SK-N-SH (cell line): ENCODE measurements around the gene NPC1. TPM values are rescaled to one million over a fixed set of nuclear protein-coding genes. Genes with fewer than 3 reads are reported as not detected.

Experiments used
- CTCF ChIA-PET: fragments of 300-600, 350-600 bp; formaldehyde crosslinking; extraction: SDS; loops from one replicate; lab custom pipeline; 2021; lab: Yijun Ruan, JAX
- POLR2A ChIA-PET: fragments of 350-600 bp; sonication (Branson Sonifier 250); formaldehyde crosslinking; extraction: SDS; loops from one replicate; lab custom pipeline; 2020; ENCODE audit warnings: antibody characterized with exemption, inconsistent platforms; lab: Yijun Ruan, JAX
- DNase-seq: peaks from one replicate; pipeline ENCODE4 v3.0.0; 2012
- H2AFZ ChIP-seq: fragments of 200-600 bp; sonication (generic); 2 replicates; pipeline ENCODE4 v1.8.1; 2016; ENCODE audit warnings: antibody characterized with exemption, mild to moderate bottlenecking, low read depth
- H3F3A ChIP-seq: fragments of 200-600 bp; sonication (generic); replicated peaks from 2 replicates; pipeline ENCODE3; 2016; ENCODE audit warnings: antibody characterized with exemption, mild to moderate bottlenecking; ENCODE audit not compliant: insufficient read depth
- H3K27ac ChIP-seq, 2 experiments: fragments of 200-500 bp in 1 of 2; fragments of 200-600 bp in 1 of 2; sonication (Bioruptor generic) in 1 of 2; sonication (generic), shearing (Covaris generic) in 1 of 2; 2 replicates each; pipeline versions ENCODE4 v1.5.1 to v1.6.1; 2014 to 2016; ENCODE audit warnings: low read depth in 2 of 2, inconsistent platforms in 1 of 2, low read length in 1 of 2, mild to moderate bottlenecking in 1 of 2, mixed read lengths in 1 of 2
- H3K27me3 ChIP-seq: fragments of 200-600 bp; sonication (generic), shearing (Covaris generic); 2 replicates; pipeline ENCODE4 v1.6.1; 2016; ENCODE audit warnings: mixed run types; ENCODE audit not compliant: insufficient read depth
- H3K36me3 ChIP-seq, 2 experiments: fragments of 200-500 bp in 1 of 2; fragments of 200-600 bp in 1 of 2; sonication (Bioruptor generic) in 1 of 2; sonication (generic) in 1 of 2; replicated peaks in 1 of 2; 2 replicates each; pipeline versions ENCODE3 to v1.5.1; 2014 to 2016; ENCODE audit warnings: low read length in 1 of 2, mild to moderate bottlenecking in 1 of 2; ENCODE audit not compliant: insufficient read depth in 2 of 2, control insufficient read depth in 1 of 2
- H3K4me1 ChIP-seq, 2 experiments: fragments of 200-500 bp in 1 of 2; fragments of 200-600 bp in 1 of 2; sonication (Bioruptor generic) in 1 of 2; sonication (generic), shearing (Covaris generic) in 1 of 2; 2 replicates each; pipeline versions ENCODE4 v1.5.1 to v1.6.1; 2014 to 2016; ENCODE audit warnings: low read depth in 1 of 2, low read length in 1 of 2, mixed run types in 1 of 2; ENCODE audit not compliant: insufficient read depth in 2 of 2, control insufficient read depth in 1 of 2
- H3K4me2 ChIP-seq: fragments of 200-600 bp; sonication (generic), shearing (Covaris generic); 2 replicates; pipeline ENCODE4 v1.6.1; 2017; ENCODE audit warnings: mixed run types
- H3K4me3 ChIP-seq, 2 experiments: fragments of 200-500 bp in 1 of 2; fragments of 200-600 bp in 1 of 2; sonication (Bioruptor generic) in 1 of 2; sonication (generic), shearing (Covaris generic) in 1 of 2; 2 replicates each; pipeline versions ENCODE4 v1.5.1 to v1.8.1; 2014 to 2016; ENCODE audit warnings: low read depth in 2 of 2, inconsistent platforms in 1 of 2, low read length in 1 of 2, mild to moderate bottlenecking in 1 of 2, mixed read lengths in 1 of 2, moderate library complexity in 1 of 2
- H3K79me2 ChIP-seq: fragments of 200-600 bp; sonication (generic); 2 replicates; pipeline ENCODE4 v1.8.1; 2017; ENCODE audit warnings: mild to moderate bottlenecking; ENCODE audit not compliant: insufficient read depth
- H3K9ac ChIP-seq: fragments of 200-600 bp; sonication (generic); 2 replicates; pipeline ENCODE4 v1.6.1; 2017; ENCODE audit warnings: mixed run types
- H3K9me2 ChIP-seq: fragments of 200-600 bp; sonication (generic); 2 replicates; pipeline ENCODE4 v1.6.1; 2017; ENCODE audit warnings: mixed run types
- H3K9me3 ChIP-seq: fragments of 200-600 bp; sonication (generic); 2 replicates; pipeline ENCODE4 v1.6.1; 2017; ENCODE audit warnings: mixed run types, mild to moderate bottlenecking, moderate library complexity
- H4K20me1 ChIP-seq: fragments of 200-600 bp; sonication (generic); 2 replicates; pipeline ENCODE4 v1.6.1; 2017; ENCODE audit warnings: mild to moderate bottlenecking, mixed run types; ENCODE audit not compliant: insufficient read depth
- CTCF ChIP-seq: fragments of 200-600 bp; sonication (generic); IDR thresholded peaks from 2 replicates; pipeline ENCODE4 v1.6.1; 2017; ENCODE audit warnings: antibody characterized with exemption, mild to moderate bottlenecking, moderate library complexity
- ELF1 ChIP-seq: IDR thresholded peaks from 2 replicates; pipeline ENCODE4 v1.4.0; 2012
- EP300 ChIP-seq, 2 experiments: IDR thresholded peaks; 2 replicates each; pipeline versions ENCODE4 v1.4.0 to v1.6.1; 2012; ENCODE audit warnings: borderline replicate concordance in 1 of 2, low read depth in 1 of 2, low read length in 1 of 2
- FOSL2 ChIP-seq: IDR thresholded peaks from 2 replicates; pipeline ENCODE4 v1.4.0; 2012; ENCODE audit warnings: low read depth, mild to moderate bottlenecking, moderate library complexity, borderline replicate concordance
- GABPA ChIP-seq: IDR thresholded peaks from 2 replicates; pipeline ENCODE4 v1.4.0; 2012; ENCODE audit warnings: low read depth, mild to moderate bottlenecking
- GATA2 ChIP-seq: sonication (generic); formaldehyde crosslinking; IDR thresholded peaks from 2 replicates; pipeline ENCODE4 v1.5.0; 2020; ENCODE audit warnings: mild to moderate bottlenecking, missing genetic modification reagents
- JUND ChIP-seq: IDR thresholded peaks from 2 replicates; pipeline ENCODE4 v1.4.0; 2012
- MAX ChIP-seq: IDR thresholded peaks from 2 replicates; pipeline ENCODE4 v1.4.0; 2012; ENCODE audit warnings: low read depth
- NRF1 ChIP-seq: IDR thresholded peaks from 2 replicates; pipeline ENCODE4 v1.6.1; 2012; ENCODE audit warnings: low read depth, mild to moderate bottlenecking, low read length
- POLR2AphosphoS5 ChIP-seq: IDR thresholded peaks from 2 replicates; pipeline ENCODE4 v1.6.1; 2012; ENCODE audit warnings: low read depth, low read length
- RAD21 ChIP-seq: IDR thresholded peaks from 2 replicates; pipeline ENCODE4 v1.6.1; 2012; ENCODE audit warnings: mild to moderate bottlenecking, low read length
- RCOR1 ChIP-seq: fragments of 150-350 bp; IDR thresholded peaks from 2 replicates; pipeline ENCODE4 v1.6.1; 2017; ENCODE audit warnings: antibody characterized with exemption, low read length
- USF1 ChIP-seq: IDR thresholded peaks from 2 replicates; pipeline ENCODE4 v1.4.0; 2012; ENCODE audit warnings: low read depth, borderline replicate concordance
- YY1 ChIP-seq: IDR thresholded peaks from 2 replicates; pipeline ENCODE4 v1.4.0; 2012; ENCODE audit warnings: low read depth, mild to moderate bottlenecking
- WGBS: methylation state at CpG from one replicate; pipeline ENCODE4 v1.1.6; 2017; ENCODE audit warnings: low lambda C conversion rate; 5-methylcytosine and 5-hydroxymethylcytosine counted together
- polyA plus RNA-seq, 3 experiments: library from polyadenylated mRNA; depleted of rRNA; stranded (reverse); fragments of >200 nt; gene quantifications; 2 replicates each; pipeline ENCODE4 v1.2.3, GENCODE V29; 2012

Gene NPC1
- polyA plus RNA-seq, 1 of the 3 experiments (the other 2 are of a cell fraction) = 23.9 TPM

GRCh38 chr18:23542461-23542860 is 43.8 kb downstream of the NPC1 start:
- DNase-seq = no peak
- Histone ChIP-seq H3K4me1 (no peaks in the 10 kb centered on the region; a peak in 1 of 4 replicates), H3K9me3 (no peaks in the 10 kb centered on the region), H3K27ac (no peak overlapping the region), H3K9ac (no peak overlapping the region), H2AFZ (no peak overlapping the region), H4K20me1 (no peaks in the 10 kb centered on the region), H3K4me3 (no peak overlapping the region), H3K36me3 (peaks cover 65 to 66% of the 10 kb centered on the region in 2 experiments), H3K9me2 (no peaks in the 10 kb centered on the region), H3K4me2 (no peak overlapping the region), H3K27me3 (no peaks in the 10 kb centered on the region), H3K79me2 (no peaks in the 10 kb centered on the region), H3F3A (no peaks in the 10 kb centered on the region)
- ChIA-PET CTCF (interaction anchor here (1.3 to 1.8 kb wide), 2 partner anchors 11 to 27 kb away, joined by 3 to 6 read pairs; no protein-coding TSS in a partner anchor), POLR2A (no interaction called here)
- TF ChIP-seq YY1 (no peak), NRF1 (no peak), USF1 (no peak), ELF1 (no peak), RCOR1 (no peak), CTCF (no peak), RAD21 (no peak), FOSL2 (no peak), GABPA (no peak)
- WGBS = 100% methylated on average over 2 of the region's 2 CpGs

GRCh38 chr18:23541349-23542093 is 44.8 kb downstream of the NPC1 start:
- peaks cover 64 to 71% of the 10 kb centered on the region in 2 experiments for H3K36me3 ChIP-seq
- no peaks in the 10 kb centered on the region for H3K27me3 ChIP-seq
- WGBS = 94% methylated on average over 9 of the region's 9 CpGs
- POLR2A ChIA-PET = no interaction called here
- H3K9ac ChIP-seq = no peak overlapping the region
- no peaks in the 10 kb centered on the region for H3F3A ChIP-seq
- H3K4me1 ChIP-seq = no peaks in the 10 kb centered on the region; a peak in 1 of 4 replicates
- DNase-seq = no peak
- no peak overlapping the region for H3K4me3 ChIP-seq
- H3K9me2 ChIP-seq = no peaks in the 10 kb centered on the region
- TF ChIP-seq NRF1 = no peak
- TF ChIP-seq FOSL2 = no peak
- TF ChIP-seq RAD21 = no peak
- no peak for TF ChIP-seq GATA2
- no peak for TF ChIP-seq YY1
- no peak for TF ChIP-seq MAX
- TF ChIP-seq JUND = no peak
- no peak for TF ChIP-seq EP300 (IDR thresholded peaks at IDR 0.05; ENCODE audit: borderline replicate concordance in 1 of 2, low read depth in 1 of 2, low read length in 1 of 2)
- no peak for TF ChIP-seq POLR2AphosphoS5
- TF ChIP-seq, all 33 proteins: peak for 0
- no peaks in the 10 kb centered on the region for H3K79me2 ChIP-seq
- no peak overlapping the region for H3K4me2 ChIP-seq
- H2AFZ ChIP-seq = no peak overlapping the region
- no peak overlapping the region for H3K27ac ChIP-seq
- no peaks in the 10 kb centered on the region for H4K20me1 ChIP-seq
- CTCF ChIA-PET = interaction anchor here (1.8 to 3.8 kb wide), 2 partner anchors 26 to 161 kb away, joined by 6 to 11 read pairs; no protein-coding TSS in a partner anchor
- H3K9me3 ChIP-seq = no peaks in the 10 kb centered on the region
